ENCODE data around the gene FSTL4.
"Not testable (repeated sequence)": the region's sequence is repeated elsewhere in the genome, so short reads cannot be mapped to it uniquely, and the experiment has no call there.

Gene FSTL4

DNA sequence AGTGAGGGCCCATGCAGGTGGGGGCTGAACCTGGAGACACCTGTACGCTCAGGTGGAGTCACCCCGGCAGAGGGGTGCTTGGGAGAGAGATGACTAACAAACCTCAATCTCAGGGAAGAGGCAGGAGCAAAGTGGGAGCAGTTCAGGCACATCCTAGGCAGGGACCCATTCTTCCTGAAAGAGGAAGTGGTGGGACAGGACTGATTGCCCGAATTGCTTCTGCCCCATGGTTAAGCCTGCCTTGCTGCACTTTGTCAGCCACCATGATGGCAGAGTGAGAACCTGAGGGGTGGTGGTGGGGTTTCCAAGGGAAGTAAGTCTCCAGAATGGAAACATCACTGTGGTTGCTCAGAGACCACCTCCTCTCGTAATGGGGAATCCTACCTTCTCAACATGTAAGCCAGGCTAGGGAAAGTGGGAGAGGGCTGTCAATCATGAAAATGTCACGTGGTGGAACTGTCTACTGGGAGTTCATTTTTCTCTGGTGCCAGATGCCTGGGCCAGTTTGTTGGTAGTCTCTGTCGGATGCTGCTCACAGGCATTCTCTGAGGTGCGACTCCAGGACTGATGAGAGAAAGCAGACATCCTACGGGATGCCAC lies 410.2 kb downstream of the FSTL4 start:
- DNase-seq: no peak

DNA sequence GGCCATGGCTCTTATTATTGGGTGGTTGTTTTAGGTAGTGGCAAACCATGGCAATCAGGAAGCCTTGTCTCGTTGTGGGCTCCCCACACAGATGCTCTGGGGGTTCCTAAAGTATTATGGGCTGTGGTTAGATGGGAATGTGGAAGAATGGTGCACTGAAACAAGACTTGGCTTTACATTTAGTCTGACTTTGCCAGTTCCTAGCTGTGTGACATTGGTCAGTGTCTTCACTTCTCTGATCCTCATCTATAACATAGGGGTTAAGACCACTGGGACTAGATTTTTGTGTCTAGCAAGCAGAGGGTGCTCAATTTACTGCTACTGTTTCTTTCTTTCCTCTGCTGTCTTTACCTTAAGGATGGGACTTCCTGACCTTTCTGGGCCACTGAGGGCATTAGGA lies 411.0 kb downstream of the FSTL4 start:
- DNase-seq: no peak

DNA sequence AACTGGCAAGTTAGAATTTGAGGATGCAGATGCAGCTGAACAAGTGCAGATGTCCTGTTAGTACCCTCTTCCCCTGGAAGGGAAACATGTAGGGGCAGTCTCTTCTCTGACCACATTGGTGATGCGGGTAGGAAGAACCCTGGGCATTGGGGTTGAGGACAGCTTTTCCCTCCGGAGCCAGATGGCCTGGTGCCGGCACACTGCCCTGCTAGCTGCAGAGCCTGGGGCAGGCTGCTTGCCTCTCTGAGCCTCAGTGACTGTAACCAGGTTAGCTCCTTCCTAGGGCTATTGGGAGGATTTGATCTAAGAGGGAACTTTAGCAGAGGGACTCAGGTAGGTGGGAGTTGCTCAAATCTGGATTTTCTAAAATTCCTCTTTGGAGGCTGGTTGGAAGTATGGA lies 412.1 kb downstream of the FSTL4 start:
- DNase-seq: no peak

DNA sequence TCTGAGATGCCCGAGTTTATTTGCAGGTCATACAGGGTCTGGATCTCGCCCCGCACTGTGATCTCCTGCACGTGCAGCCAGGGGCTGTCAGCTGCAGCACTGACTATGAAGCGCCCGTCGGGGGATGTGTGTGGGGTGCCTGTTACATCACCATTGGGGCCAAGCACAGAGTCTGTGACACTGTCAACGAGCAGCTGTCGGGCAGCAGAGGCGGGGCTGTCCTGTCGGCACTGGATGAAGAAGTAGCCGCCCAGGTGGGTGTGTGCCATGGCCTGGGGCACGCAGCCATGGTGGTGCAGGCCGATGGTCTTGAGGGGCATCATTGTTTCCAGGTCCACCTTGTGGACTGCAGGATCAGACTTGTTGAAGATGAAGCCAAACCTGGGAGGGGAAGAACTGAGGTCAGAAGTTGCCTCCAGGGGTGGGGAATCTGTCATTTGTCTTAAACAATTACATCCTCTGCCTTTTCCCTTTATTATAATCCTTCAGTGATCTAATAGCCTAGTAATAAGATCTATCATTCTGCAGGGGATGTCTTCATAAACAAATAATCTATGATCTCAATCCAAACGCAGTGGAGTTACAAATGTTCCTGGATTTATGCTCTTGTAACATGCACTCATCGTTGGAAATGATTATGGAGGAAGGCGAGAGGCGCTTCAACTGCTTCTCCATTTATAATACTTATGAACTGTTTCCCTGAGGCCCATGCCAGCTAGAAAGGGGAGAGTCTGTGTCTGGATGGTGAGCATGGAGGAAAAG lies 412.7 kb downstream of the FSTL4 start:
- no peak for DNase-seq

DNA sequence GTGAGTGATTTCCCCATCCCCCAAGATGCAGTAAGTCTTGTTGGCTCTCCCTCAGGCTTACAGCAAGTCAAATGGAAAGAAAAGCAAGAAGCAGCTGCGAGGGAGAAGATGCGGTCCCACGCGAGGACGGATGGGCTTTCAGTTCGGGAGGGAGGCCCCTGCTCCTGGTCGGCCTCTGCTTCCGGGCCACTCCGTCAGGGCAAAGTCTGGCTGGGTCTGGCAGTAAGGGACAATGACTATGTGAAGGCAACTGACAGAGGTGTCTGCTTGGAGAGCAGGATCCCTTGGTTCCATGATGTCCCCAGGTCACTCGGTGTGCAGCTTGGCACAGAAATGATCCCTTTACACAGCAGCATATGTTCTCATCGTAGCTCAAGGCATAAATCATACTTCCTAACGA lies 413.8 kb downstream of the FSTL4 start:
- DNase-seq: no peak

DNA sequence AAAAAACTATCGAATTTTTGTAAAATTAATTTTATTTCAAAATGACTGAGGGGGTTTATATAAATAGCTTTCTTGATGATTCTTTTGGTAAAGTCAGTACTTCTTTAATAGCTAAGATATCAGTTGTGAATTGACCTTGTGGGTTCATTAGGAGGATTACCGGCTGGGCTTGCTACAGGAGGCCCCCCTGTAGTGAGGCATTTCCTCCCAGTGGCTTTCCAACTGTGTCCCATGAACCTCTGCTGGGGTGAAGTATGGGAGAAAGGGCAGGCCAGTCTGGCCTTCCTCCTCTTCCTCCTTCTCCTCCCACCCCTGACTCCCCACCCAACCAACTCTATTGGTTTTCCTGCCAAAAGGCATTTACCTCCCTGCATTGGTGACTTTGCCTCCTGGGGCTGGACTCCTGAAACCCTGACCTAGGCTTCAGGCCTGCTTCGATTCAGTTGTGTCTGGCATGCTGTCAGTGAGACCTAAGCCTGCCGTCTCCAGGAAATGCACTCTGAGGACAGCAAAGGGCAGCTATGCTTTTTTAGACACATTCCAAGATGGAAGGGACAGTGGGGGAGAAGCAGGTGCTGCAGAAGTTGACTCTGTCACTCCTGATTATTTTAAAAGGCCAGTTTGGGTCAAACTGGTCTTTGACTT lies 415.8 kb downstream of the FSTL4 start:
- DNase-seq: no peak

DNA sequence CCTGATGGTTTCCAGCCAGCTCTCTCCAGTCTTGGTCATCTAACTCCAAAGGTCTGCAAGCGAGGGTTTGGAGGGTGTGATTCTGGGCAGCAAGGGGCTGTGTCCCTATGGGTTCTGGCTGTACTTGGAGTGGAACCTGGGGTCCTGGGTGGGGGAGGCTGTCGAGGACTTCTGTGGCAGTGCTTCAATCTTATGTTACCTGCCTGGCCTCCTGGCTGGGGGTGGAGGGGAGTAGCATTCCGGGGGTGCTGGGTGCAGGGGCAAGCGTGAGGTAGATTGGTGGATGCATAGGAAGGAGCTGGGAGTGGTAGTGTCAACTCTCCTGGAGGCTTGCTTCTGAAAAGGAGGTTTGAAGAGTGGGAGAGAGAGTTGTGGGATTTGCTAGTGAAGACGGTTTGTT lies 417.1 kb downstream of the FSTL4 start:
- no peak for DNase-seq

DNA sequence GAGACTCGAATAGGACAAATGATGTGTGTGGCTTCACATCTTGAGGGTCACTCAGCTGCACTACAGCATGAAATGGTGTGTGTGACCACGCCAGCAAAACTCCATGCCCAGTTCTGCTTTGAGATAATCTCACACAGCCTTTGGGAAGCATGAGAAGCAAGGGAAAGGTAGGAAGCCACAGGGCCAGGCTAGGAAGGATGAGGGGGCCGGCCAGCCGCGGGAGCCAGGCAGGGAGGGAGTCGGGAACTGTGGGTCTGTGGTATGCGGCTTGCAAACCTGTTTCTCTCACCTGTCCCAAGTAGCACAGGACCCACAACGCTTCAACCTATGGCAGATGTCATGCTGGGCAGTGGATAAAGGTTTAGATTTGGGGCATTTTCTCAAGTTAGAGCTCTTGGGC lies 418.5 kb downstream of the FSTL4 start:
- no peak for DNase-seq

DNA sequence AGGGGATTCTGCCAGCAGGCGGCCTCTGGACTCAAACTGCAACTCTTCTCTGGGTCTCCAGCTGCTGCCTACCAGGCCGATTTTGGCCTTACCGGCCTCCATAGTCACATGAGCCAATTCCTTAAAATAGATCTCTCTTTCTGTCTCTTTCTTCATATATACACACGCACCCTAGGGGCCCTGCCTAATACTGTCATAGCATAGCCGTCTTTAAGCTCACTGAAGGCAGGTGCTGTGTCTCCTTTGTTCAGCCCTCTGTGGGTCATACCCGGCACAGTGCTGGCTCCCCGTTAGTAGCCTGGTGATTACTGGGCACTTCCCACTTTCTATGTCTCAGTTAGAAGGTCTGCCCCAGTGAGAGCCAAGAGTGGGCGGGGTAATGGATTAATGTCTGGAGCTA lies 419.6 kb downstream of the FSTL4 start:
- no peak for DNase-seq

DNA sequence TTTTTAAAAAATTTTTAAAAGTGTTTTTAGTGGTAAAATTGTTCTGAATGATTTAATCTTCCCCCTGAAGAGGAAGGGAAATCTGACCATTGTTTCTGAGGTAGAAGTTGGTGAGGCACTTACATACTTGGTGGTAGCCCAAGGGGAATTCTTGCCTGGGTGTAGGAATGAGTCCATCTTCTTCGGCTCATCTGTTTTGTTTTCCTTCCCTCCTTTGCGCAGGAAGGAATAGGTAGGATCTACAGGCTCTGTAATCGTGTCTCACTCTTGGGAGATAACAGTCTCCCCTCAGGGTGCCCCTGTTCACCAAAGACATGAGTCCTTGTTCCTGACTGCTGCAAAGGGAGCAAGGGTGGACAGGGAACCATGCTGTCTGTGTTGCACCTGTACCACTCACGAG lies 422.5 kb downstream of the FSTL4 start:
- no peak for DNase-seq

DNA sequence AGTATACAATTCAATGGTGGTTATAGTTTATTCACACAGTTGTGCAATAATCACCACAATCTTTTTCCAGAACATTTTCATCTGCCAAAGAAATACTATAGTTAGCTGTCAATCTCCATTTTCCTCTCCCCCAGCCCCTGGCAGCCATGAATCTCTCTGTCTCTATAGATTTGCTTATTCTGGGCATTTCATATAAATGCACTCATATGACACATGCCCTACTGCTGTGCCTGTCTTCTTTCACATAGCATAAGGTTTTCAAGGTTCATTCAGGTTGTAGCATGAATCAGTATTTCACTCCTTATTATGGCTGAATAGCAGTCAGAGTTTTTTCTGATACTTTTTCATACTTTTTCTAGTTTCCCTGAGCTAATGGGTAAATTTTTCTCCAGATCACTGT lies 432.9 kb downstream of the FSTL4 start:
- no peak for DNase-seq

DNA sequence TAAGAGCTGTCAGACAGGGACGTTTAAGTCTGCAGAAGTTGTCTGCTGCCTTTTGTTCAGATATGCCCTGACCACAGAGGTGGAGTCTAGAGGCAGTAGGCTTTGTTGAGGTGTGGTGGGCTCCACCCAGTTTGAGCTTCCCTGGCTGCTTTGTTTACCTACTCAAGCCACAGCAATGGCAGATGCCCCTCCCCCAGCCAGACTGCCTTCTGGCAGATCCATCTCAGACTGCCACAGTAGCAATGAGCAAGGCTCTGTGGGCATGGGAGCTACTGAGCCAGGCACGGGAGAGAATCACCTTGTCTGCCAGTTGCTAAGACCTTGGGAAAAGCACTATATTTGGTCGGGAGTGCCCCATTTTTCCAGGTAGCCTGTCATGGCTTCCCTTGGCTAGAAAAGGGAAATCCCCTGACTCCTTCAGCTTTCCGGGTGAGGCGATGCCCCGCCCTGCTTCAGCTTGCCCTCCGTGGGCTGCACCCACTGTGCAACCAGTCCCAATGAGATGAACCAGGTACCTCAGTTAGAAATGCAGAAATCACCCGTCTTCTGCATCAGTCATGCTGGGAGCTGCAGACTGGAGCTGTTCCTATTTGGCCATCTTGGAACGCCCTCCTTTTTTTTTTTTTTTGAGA lies 441.5 kb downstream of the FSTL4 start:
- DNase-seq: not testable (repeated sequence)

DNA sequence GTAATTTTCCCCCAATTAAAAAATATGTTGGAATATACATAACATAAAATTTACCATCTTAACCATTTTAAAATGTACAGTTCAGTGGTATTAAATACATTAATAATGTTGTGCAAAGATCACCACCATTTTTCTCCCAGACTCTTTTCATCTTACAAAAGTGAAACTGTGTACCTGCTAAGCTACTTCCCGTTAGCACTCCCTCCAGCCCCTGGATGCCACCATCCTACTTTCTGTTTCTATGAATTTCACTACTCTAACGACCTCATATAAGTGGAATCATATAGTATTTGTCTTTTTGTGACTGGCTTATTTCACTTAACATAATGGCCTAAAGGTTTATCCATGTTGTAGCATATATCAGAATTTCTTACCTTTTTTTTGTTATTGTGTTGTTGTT lies 447.6 kb downstream of the FSTL4 start:
- DNase-seq: no peak

DNA sequence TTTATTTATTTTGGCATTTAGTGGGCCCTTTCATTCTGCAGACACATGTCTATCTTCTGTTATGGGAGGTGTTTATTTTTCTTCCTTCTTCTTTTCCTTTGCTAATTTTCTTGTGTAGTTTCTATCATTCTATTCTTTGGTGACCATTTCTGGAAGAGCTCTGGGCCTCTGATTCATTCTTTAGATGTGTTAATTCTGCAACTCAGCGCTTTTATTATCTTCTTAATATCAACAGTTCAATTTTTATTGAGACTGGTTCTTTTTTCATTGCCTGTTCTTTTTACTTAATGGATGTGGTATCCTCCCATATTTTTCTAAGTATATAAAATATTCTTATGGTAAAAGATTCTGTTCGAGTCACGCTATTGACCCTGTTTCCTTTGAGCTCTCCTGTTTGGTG lies 448.5 kb downstream of the FSTL4 start:
- DNase-seq: no peak

DNA sequence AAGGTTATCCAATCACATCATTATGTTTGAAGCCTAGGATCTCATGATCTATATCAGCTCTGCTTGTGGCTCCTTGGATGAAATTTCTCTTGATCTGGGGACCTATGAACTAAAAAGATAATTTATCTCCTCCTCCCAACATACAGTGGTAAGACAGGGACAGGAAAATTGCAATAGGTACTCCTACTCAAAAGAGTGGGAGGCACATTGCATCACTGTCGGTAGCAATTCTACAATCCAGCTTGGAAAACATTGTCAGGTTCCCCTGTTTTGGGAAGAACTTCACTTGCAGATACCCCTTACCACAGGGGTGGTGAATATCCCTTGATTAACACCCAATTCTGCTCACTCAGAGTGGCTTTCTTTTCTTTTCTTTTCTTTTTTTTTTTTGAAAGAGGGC lies 452.8 kb downstream of the FSTL4 start:
- DNase-seq: no peak

DNA sequence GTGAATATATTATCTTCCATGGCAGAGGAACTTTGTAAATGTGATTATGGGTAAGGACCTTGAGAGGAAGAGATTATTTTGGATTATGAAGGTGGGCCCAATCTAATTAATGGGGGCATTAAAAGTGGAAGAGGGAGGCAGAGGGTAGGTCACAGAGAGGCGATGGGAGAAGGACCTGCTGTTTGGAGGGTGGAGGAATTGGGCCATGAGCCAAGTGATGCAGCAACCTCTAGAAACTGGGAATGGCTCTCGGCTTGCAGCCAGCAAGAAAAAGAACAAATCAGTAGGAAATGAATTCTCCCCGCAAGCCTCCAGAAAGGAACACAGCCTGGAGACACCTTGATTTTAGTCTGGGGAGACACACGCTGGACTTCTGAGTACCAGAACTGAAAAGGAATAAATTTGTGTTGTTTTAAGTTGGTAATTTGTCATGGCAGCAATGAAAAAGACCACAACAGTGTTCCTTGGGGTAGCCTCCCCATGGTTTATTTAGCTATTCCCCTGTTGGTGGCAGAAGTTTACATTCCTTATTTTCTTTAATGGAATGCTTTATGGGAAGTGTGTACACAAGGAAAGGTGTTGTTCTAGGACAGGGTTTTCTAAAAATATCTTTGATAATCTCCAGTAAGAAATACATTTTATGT lies 456.9 kb downstream of the FSTL4 start:
- no peak for DNase-seq

DNA sequence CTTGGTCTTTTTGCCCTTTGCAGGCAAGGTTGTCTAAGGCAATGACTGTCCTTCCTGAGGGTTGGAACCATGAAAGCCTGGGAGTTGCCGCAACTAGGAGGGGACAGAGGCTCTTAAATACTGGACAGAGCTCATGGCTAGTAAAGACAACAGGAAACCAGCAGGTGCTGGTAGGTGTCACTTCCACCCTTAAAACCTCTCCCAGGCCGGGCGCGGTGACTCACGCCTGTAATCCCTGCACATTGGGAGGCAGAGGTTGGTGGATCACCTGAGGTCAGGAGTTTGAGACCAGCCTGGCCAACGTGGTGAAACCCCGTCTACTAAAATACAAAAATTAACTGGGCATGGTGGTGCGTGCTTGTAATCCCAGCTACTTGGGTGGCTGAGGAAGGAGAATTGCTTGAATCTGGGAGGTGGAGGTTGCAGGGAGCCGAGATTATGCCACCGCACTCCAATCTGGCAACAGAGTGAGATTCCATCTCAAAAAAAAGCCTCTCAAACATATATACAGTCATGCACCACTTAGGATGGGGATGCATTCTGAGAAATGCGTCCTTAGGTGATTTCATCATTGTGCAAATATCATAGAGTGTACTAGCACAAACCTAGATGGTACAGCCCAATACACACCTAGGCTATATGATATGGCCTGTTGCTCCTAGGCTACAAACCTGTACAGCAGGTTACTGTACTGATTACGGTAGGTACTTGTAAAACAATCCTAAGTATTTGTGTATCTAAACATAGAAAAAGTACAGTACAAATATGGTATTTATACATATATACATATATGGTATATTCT lies 457.9 kb downstream of the FSTL4 start:
- DNase-seq: no peak

DNA sequence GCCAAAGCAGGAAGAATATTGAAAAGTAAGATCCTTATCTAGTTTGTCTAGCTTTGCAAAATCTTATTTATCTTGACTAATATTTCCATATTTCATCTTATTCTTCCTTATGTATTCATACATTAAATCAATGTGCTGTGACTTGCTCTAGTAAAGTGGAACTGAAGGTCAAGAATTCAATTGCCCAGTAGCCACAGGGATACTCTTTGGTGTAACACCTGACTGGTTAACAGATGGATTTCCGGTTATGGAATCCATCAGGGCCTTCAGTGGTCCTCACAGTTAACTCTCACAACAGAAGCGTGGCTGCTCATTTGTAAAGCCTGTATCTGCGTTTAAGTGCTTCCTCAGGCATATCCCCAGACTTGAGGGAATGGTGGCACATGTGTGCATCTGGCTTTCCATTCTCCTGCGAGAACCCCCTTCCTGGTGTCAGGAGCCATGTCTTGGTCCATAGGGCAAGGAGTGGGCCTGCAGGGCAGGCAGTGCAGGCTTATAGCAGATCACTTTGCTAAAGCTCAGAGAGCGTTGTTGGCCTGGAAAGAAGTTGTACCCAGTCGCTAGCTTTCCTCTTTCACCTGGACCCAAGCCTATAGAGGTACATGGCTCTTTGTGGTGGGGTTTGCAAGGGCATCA lies 461.3 kb downstream of the FSTL4 start:
- no peak for DNase-seq

DNA sequence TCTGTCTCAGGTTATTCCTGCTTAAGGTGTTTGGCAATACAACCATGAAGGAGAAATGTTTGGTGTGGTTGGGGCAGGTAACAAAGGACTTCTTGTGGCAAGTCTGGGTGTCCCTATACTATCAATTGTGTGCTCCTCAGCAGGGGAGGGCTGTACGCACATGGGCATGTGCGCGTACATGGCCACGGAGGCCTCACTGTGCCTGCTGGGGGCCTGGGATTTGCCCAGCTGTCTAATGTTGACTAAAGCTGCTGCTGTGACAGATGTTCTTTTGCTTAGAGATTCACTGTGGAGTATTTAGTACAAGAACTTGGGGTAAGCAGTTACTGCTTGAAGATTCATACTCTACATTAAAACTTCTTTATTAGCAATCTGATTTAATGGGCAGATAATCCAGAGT lies 463.0 kb downstream of the FSTL4 start:
- no peak for DNase-seq

DNA sequence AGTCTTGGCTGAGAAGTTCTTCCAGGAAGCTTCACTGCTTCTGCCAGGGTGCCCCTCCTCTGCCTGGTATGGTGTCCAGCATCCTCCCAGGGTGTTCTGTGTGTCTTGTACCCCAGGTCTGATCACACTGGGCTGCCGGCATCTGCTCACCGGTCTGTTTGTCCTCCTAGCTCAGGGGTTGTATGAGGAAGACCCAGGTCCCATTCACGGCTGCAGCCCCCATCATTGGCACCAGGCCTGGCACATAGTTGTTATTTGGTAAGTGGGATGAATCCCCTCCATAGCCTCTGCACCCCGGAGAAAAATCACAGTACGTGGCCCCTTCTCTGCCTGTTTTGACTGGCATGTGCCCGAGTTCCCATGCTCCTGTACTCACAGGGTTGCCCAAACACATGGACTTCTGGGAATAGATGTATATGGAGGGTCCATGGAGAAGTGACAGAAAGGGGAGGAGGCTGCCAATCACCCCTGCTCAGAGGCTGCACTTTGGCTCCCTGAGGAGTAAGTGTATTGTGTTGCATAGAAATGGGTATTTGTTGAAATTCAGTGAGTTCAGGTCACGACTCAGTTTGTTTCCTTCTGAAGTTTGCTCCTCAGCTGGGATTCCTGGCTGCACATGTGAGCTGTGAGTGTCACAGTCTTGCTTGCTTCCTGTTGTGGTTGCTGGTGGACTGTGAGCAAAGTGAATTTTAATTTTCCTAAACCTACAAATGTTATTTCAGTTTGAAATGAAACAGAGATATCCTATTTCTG lies 464.4 kb downstream of the FSTL4 start:
- no peak for DNase-seq

DNA sequence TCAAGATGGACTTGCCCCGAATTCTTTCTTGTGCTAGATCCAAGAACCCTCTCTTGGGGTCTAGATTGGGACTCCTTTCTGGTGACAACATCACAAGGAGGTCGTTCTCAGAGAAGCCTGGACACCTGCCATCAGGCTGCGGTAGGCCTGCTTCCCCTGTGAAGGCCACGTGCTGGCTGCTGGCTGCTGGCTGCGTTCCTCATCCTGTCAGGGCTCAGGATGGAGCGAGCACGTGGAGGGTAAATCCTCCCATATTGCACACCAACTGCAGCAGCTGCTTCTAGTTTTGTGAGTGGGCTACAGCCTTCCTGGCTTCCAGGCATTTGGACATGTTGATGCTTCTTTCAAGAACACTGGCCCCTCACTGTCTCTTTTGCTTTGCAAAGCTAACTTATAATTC lies 464.9 kb downstream of the FSTL4 start:
- DNase-seq: no peak

All from activated CD4-positive, CD25-positive, alpha-beta regulatory T cell (primary cell).